Neutrophil (primary cell): Measurements from ENCODE around the gene VWA5B2.

ENCODE experiments used
- H3K27ac ChIP-seq: fragments of 200-600 bp; sonication (generic); 2 replicates; pipeline ENCODE4 v1.5.1; 2016; ENCODE audit warnings: mild to moderate bottlenecking, moderate library complexity
- H3K27me3 ChIP-seq: fragments of 200-600 bp; sonication (generic); 2 replicates; pipeline ENCODE4 v1.6.0; 2016; ENCODE audit warnings: mild to moderate bottlenecking
- H3K36me3 ChIP-seq: fragments of 200-600 bp; sonication (generic); 2 replicates; pipeline ENCODE4 v1.5.1; 2017
- H3K4me1 ChIP-seq, 2 experiments: fragments of 200-600 bp in 1 of 2; sonication (generic) in 1 of 2; 1 replicate in 1 of 2; 2 replicates in 1 of 2; pipeline versions ENCODE4 v1.5.1 to v1.6.1; 2013 to 2016; ENCODE audit warnings: low read depth in 1 of 2, low read length in 1 of 2, mild to moderate bottlenecking in 1 of 2, moderate library complexity in 1 of 2; ENCODE audit not compliant: control insufficient read depth in 1 of 2, insufficient read depth in 1 of 2
- H3K4me3 ChIP-seq, 2 experiments: fragments of 200-600 bp in 1 of 2; sonication (generic) in 1 of 2; 1 replicate in 1 of 2; 2 replicates in 1 of 2; pipeline ENCODE4 v1.5.1; 2013 to 2016; ENCODE audit warnings: low read depth in 1 of 2, low read length in 1 of 2, mild to moderate bottlenecking in 1 of 2, moderate library complexity in 1 of 2
- H3K9me3 ChIP-seq: fragments of 200-600 bp; sonication (generic); 2 replicates; pipeline ENCODE4 v1.5.1; 2016
- CTCF ChIP-seq: fragments of 200-600 bp; sonication (generic); IDR thresholded peaks from 2 replicates; pipeline ENCODE4 v1.5.1; 2016; ENCODE audit warnings: antibody characterized with exemption

Gene VWA5B2

GRCh38 chr3:184192889-184193288 lies 36.5 kb upstream of the VWA5B2 start:
- H3K4me3 ChIP-seq = no peak overlapping the region
- no peaks in the 10 kb centered on the region for H3K9me3 ChIP-seq
- H3K27ac ChIP-seq = no peak overlapping the region
- no peak for TF ChIP-seq CTCF
- peaks cover 88% of the 10 kb centered on the region for H3K36me3 ChIP-seq
- no peaks in the 10 kb centered on the region for H3K27me3 ChIP-seq
- no peaks in the 10 kb centered on the region for H3K4me1 ChIP-seq

GRCh38 chr3:184193991-184194539 lies 35.3 kb upstream of the VWA5B2 start:
- Histone ChIP-seq H3K27me3 (no peaks in the 10 kb centered on the region), H3K36me3 (peaks cover 76% of the 10 kb centered on the region), H3K4me3 (no peak overlapping the region), H3K9me3 (no peaks in the 10 kb centered on the region), H3K4me1 (no peaks in the 10 kb centered on the region), H3K27ac (no peak overlapping the region)
- no peak for TF ChIP-seq CTCF

GRCh38 chr3:184196536-184196935 lies 32.8 kb upstream of the VWA5B2 start:
- Histone ChIP-seq H3K27me3 (no peaks in the 10 kb centered on the region), H3K4me3 (no peak overlapping the region), H3K27ac (no peak overlapping the region), H3K36me3 (peaks cover 52% of the 10 kb centered on the region), H3K9me3 (no peaks in the 10 kb centered on the region), H3K4me1 (no peaks in the 10 kb centered on the region)
- no peak for TF ChIP-seq CTCF

- Histone ChIP-seq H3K27ac (no peak overlapping the region), H3K36me3 (peaks cover 32% of the 10 kb centered on the region), H3K4me3 (no peak overlapping the region), H3K27me3 (peaks cover 2% of the 10 kb centered on the region), H3K4me1 (no peaks in the 10 kb centered on the region), H3K9me3 (no peaks in the 10 kb centered on the region)
- no peak for TF ChIP-seq CTCF
These were observed 30.9 kb upstream of the VWA5B2 start for GRCh38 chr3:184198509-184198908.

GRCh38 chr3:184200825-184201224 lies 28.6 kb upstream of the VWA5B2 start:
- Histone ChIP-seq H3K9me3 (no peaks in the 10 kb centered on the region), H3K4me1 (no peaks in the 10 kb centered on the region), H3K4me3 (no peak overlapping the region), H3K27me3 (peaks cover 17% of the 10 kb centered on the region), H3K36me3 (peaks cover 9% of the 10 kb centered on the region), H3K27ac (no peak overlapping the region)
- TF ChIP-seq CTCF = no peak

GRCh38 chr3:184203526-184203925 lies 25.9 kb upstream of the VWA5B2 start:
- H3K27ac ChIP-seq = no peak overlapping the region
- no peak overlapping the region for H3K4me3 ChIP-seq
- H3K9me3 ChIP-seq = no peaks in the 10 kb centered on the region
- H3K36me3 ChIP-seq = no peaks in the 10 kb centered on the region
- no peak for TF ChIP-seq CTCF
- peaks cover 37% of the 10 kb centered on the region for H3K27me3 ChIP-seq
- no peaks in the 10 kb centered on the region for H3K4me1 ChIP-seq
